ENCODE data around the gene HPDL.

DNA sequence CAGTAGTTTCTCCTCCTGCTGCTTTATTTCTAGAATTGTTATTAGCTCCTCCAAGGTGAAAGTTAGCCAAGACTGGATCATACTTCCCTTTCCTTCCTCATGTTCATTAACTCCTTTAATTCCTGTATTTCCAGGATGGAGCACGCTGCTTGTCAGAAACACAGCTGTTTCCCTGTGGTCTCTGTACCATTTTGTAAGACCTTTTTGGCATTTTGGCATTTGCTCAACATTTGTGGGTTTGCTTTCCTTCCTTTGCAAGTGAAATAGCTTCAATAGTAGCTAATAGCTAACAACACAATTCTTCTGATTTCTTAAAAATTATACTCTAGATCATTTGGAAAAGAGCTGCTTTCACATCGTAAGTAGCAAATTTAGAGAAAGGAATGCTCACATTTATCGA is 44.3 kb upstream of the HPDL start:
- TF ChIP-seq, protein P1, sequence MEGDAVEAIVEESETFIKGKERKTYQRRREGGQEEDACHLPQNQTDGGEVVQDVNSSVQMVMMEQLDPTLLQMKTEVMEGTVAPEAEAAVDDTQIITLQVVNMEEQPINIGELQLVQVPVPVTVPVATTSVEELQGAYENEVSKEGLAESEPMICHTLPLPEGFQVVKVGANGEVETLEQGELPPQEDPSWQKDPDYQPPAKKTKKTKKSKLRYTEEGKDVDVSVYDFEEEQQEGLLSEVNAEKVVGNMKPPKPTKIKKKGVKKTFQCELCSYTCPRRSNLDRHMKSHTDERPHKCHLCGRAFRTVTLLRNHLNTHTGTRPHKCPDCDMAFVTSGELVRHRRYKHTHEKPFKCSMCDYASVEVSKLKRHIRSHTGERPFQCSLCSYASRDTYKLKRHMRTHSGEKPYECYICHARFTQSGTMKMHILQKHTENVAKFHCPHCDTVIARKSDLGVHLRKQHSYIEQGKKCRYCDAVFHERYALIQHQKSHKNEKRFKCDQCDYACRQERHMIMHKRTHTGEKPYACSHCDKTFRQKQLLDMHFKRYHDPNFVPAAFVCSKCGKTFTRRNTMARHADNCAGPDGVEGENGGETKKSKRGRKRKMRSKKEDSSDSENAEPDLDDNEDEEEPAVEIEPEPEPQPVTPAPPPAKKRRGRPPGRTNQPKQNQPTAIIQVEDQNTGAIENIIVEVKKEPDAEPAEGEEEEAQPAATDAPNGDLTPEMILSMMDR (IDR thresholded peaks at IDR 0.05; ENCODE audit: low read depth, low read length, poor library complexity, severe bottlenecking): no peak
- no peak for TF ChIP-seq EZH2phosphoT487 (IDR thresholded peaks at IDR 0.05; ENCODE audit: borderline replicate concordance, low read length)

Data from DOHH2 (cell line).